ENCODE measurements around the gene AVEN. TPM values are rescaled to one million over a fixed set of nuclear protein-coding genes. Genes with fewer than 3 reads are reported as not detected.

The AVEN gene, protein sequence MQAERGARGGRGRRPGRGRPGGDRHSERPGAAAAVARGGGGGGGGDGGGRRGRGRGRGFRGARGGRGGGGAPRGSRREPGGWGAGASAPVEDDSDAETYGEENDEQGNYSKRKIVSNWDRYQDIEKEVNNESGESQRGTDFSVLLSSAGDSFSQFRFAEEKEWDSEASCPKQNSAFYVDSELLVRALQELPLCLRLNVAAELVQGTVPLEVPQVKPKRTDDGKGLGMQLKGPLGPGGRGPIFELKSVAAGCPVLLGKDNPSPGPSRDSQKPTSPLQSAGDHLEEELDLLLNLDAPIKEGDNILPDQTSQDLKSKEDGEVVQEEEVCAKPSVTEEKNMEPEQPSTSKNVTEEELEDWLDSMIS
- 10.6 to 16.6 TPM (median 14.4 TPM) in 3 replicates for polyA plus RNA-seq
- polyA plus RNA-seq (2011; ENCODE audit: low read depth), result 16.7 TPM
- polyA plus RNA-seq (2011; cell fraction: cytosol; rRNA removed), result 12.7 and 17.0 TPM in 2 replicates
- 8.8 and 9.8 TPM in 2 replicates for polyA plus RNA-seq (2011; cell fraction: nucleus; rRNA removed)
- 17.3 and 19.7 TPM in 2 replicates for polyA plus RNA-seq (2012; ENCODE audit: low replicate concordance)
- 3.9 to 9.7 TPM (median 4.7 TPM) in 3 replicates for polyA minus RNA-seq
- polyA minus RNA-seq (2011; cell fraction: cytosol; rRNA and poly(A)+ RNA removed), result 6.5 TPM
- 3.2 and 9.9 TPM in 2 replicates for polyA minus RNA-seq (2011; cell fraction: nucleus; rRNA and poly(A)+ RNA removed)

DNA sequence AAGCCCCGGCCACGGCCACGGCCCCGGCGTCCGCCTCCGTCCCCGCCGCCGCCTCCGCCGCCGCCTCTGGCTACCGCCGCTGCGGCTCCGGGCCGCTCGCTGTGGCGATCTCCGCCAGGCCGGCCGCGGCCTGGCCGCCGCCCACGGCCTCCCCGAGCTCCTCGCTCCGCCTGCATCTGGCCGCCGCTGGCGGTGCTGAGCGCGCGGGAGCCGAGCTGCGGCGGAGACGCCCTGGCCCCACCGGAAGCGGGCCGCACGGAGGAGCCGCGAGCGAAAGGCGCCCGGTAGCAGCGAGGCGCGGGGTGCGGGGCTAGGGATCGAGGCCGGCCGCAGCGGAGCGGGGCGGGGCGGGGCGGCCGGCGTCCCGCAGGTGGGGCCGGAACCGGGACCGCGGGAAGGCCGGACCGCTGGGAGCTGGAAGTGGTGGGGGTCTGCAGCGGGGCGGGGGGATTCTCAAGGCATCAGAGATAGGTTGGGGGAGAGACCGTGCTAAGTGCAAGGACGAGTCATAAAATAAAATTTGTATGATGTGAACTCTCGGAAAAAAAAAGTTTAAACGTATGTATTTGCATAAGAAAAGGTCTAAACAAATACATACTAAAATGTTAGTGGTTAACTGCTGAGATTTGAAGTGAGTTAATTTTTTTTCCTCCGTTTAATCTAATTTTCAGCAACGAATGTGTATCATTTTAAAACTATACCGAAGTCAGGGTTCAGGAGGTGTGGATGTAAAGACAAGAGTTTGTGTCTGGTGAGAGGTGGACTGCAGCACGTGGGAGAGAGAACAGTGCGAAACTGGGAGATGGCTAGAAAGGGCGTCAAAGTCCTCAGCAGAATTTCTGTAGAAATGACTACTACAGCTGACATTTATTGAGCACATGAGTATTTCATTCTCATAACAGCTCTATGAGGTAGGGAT, at the start of gene AVEN:
TSS of gene AVEN (minus strand) at position 334 of the 919 bp plus-strand sequence. CDS start at position 176, 158 bp downstream.
- Histone ChIP-seq H4K20me1 (ENCODE audit: control insufficient read depth, extremely low read depth, insufficient read depth, low read length) (no peaks in the 10 kb centered on the region), H3K4me1 (ENCODE audit: control insufficient read depth, extremely low read depth, insufficient read depth, low read length) (peaks cover 7% of the 10 kb centered on the region), H3K4me3 (ENCODE audit: control insufficient read depth in 2 of 3, extremely low read depth in 1 of 3, insufficient read depth in 2 of 3, low read depth in 1 of 3, low read length in 3 of 3) (peak within 1 kb of the TSS; percentile 88 to 98 (median 90)), H2AFZ (ENCODE audit: control insufficient read depth, low read length) (peak within 1 kb of the TSS; percentile 84), H3K4me2 (ENCODE audit: control insufficient read depth, extremely low read depth, insufficient read depth, low read depth, low read length) (peak within 1 kb of the TSS; percentile 87), H3K27me3 (ENCODE audit: control insufficient read depth, extremely low read depth, insufficient read depth, low read length) (no peaks in the 10 kb centered on the region), H3K79me2 (ENCODE audit: control insufficient read depth, insufficient read depth, low read length) (peaks cover 4% of the 10 kb centered on the region), H3K36me3 (ENCODE audit: control insufficient read depth in 2 of 2, extremely low read depth in 1 of 2, insufficient read depth in 2 of 2, low read length in 2 of 2) (no peaks in the 10 kb centered on the region), H3K27ac (ENCODE audit: control insufficient read depth, insufficient read depth, low read length) (peak within 1 kb of the TSS; percentile 67), H3K9me3 (ENCODE audit: control insufficient read depth, low read depth, low read length) (no peaks in the 10 kb centered on the region), H3K9me1 (ENCODE audit: control insufficient read depth, extremely low read depth, insufficient read depth, low read length) (no peaks in the 10 kb centered on the region), H3K9ac (ENCODE audit: control insufficient read depth, extremely low read depth, insufficient read depth, low read length) (peak within 1 kb of the TSS; percentile 88)
- dilution Hi-C loops (cut with MboI; ENCODE audit: extremely low pct_ligation_motif_present, low sequenced_read_pairs), result no loop called here
- no peak for FAIRE-seq
- TF ChIP-seq, protein P1, sequence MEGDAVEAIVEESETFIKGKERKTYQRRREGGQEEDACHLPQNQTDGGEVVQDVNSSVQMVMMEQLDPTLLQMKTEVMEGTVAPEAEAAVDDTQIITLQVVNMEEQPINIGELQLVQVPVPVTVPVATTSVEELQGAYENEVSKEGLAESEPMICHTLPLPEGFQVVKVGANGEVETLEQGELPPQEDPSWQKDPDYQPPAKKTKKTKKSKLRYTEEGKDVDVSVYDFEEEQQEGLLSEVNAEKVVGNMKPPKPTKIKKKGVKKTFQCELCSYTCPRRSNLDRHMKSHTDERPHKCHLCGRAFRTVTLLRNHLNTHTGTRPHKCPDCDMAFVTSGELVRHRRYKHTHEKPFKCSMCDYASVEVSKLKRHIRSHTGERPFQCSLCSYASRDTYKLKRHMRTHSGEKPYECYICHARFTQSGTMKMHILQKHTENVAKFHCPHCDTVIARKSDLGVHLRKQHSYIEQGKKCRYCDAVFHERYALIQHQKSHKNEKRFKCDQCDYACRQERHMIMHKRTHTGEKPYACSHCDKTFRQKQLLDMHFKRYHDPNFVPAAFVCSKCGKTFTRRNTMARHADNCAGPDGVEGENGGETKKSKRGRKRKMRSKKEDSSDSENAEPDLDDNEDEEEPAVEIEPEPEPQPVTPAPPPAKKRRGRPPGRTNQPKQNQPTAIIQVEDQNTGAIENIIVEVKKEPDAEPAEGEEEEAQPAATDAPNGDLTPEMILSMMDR (optimal IDR thresholded peaks at IDR 0.05 in 1 of 3, IDR thresholded peaks at IDR 0.05 in 1 of 3, conservative IDR thresholded peaks at IDR 0.05 in 1 of 3; ENCODE audit: extremely low read depth in 1 of 3, insufficient read depth in 2 of 3, low read length in 3 of 3), result no peak
- no peak for TF ChIP-seq EZH2 (IDR thresholded peaks at IDR 0.05; ENCODE audit: low read length)
- no peak for DNase-seq (ENCODE audit: low read depth, low spot score)

DNA sequence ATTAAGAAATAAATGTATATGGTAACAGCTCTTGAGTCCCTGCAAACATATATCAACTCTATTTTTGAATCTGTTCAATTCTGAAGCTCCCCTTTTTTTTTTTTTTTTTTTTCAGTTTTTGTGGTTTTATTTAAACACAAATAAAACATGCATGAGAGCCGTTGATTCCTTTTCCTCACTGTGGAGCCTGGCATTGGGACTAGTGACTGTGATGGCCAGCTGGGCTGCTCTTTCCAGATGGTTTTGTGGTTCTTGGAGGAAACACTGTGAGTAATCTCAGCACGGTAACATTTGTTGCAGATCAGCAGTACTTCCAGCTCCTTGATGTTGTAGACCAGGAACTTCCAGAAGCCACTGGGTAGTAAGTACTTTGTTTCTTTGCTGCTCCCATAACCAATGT, 46.7 kb upstream of the AVEN start:
- Histone ChIP-seq H3K4me1 (ENCODE audit: control insufficient read depth, extremely low read depth, insufficient read depth, low read length) (no peaks in the 10 kb centered on the region), H2AFZ (ENCODE audit: control insufficient read depth, low read length) (no peak overlapping the region), H3K9me3 (ENCODE audit: control insufficient read depth, low read depth, low read length) (no peaks in the 10 kb centered on the region), H3K9me1 (ENCODE audit: control insufficient read depth, extremely low read depth, insufficient read depth, low read length) (no peaks in the 10 kb centered on the region), H3K9ac (ENCODE audit: control insufficient read depth, extremely low read depth, insufficient read depth, low read length) (no peak overlapping the region), H3K27ac (ENCODE audit: control insufficient read depth, insufficient read depth, low read length) (no peak overlapping the region), H3K4me2 (ENCODE audit: control insufficient read depth, extremely low read depth, insufficient read depth, low read depth, low read length) (no peak overlapping the region), H3K36me3 (ENCODE audit: control insufficient read depth in 2 of 2, extremely low read depth in 1 of 2, insufficient read depth in 2 of 2, low read length in 2 of 2) (peaks cover 0 to 13% of the 10 kb centered on the region in 2 experiments), H3K27me3 (ENCODE audit: control insufficient read depth, extremely low read depth, insufficient read depth, low read length) (no peaks in the 10 kb centered on the region), H4K20me1 (ENCODE audit: control insufficient read depth, extremely low read depth, insufficient read depth, low read length) (no peaks in the 10 kb centered on the region), H3K79me2 (ENCODE audit: control insufficient read depth, insufficient read depth, low read length) (no peaks in the 10 kb centered on the region), H3K4me3 (ENCODE audit: control insufficient read depth in 2 of 3, extremely low read depth in 1 of 3, insufficient read depth in 2 of 3, low read depth in 1 of 3, low read length in 3 of 3) (no peak overlapping the region)
- no peak for DNase-seq (ENCODE audit: low read depth, low spot score)
- FAIRE-seq, result no peak
- dilution Hi-C loops (cut with MboI; ENCODE audit: extremely low pct_ligation_motif_present, low sequenced_read_pairs), result no loop called here
- no peak for TF ChIP-seq EZH2 (IDR thresholded peaks at IDR 0.05; ENCODE audit: low read length)
- TF ChIP-seq, protein P1 (optimal IDR thresholded peaks at IDR 0.05 in 1 of 3, IDR thresholded peaks at IDR 0.05 in 1 of 3, conservative IDR thresholded peaks at IDR 0.05 in 1 of 3; ENCODE audit: extremely low read depth in 1 of 3, insufficient read depth in 2 of 3, low read length in 3 of 3), result no peak
